HepG2 (cell line): ENCODE results near the gene LIFR. TPM values are rescaled to one million over a fixed set of nuclear protein-coding genes. Genes with fewer than 3 reads are reported as not detected.

Source experiments
- NFKB2 ChIP-seq: sonication (generic); formaldehyde crosslinking; IDR thresholded peaks from 2 replicates; pipeline ENCODE4 v1.4.0; 2020; ENCODE audit warnings: missing genetic modification reagents, borderline replicate concordance
- SMAD3 ChIP-seq: sonication (generic); formaldehyde crosslinking; IDR thresholded peaks from 2 replicates; pipeline ENCODE4 v1.4.0; 2020; ENCODE audit warnings: missing genetic modification reagents
- SP140L ChIP-seq: sonication (generic); formaldehyde crosslinking; IDR thresholded peaks from 2 replicates; pipeline ENCODE4 v1.4.0; 2020; ENCODE audit warnings: missing genetic modification reagents, borderline replicate concordance
- ZBTB20 ChIP-seq: sonication (generic); formaldehyde crosslinking; IDR thresholded peaks from 2 replicates; pipeline ENCODE4 v1.8.1; 2023; ENCODE audit warnings: missing genetic modification reagents, low read depth, mild to moderate bottlenecking, borderline replicate concordance
- ZNF446 ChIP-seq: sonication (generic); formaldehyde crosslinking; IDR thresholded peaks from 2 replicates; pipeline ENCODE4 v1.5.0; 2020; ENCODE audit warnings: mild to moderate bottlenecking, missing genetic modification reagents
- ZNF562 ChIP-seq: sonication (generic); formaldehyde crosslinking; IDR thresholded peaks from 2 replicates; pipeline ENCODE4 v1.8.0; 2022; ENCODE audit warnings: missing genetic modification reagents, borderline replicate concordance
- ZNF709 ChIP-seq: sonication (generic); formaldehyde crosslinking; IDR thresholded peaks from 2 replicates; pipeline ENCODE4 v1.5.0; 2020; ENCODE audit warnings: mild to moderate bottlenecking, missing genetic modification reagents
- ZNF776 ChIP-seq: sonication (generic); formaldehyde crosslinking; IDR thresholded peaks from 2 replicates; pipeline ENCODE4 v1.4.0; 2020; ENCODE audit warnings: mild to moderate bottlenecking, missing genetic modification reagents
- polyA plus RNA-seq, 8 experiments: library from polyadenylated mRNA; depleted of rRNA in 3 of 8; stranded (reverse) in 7 of 8; unstranded in 1 of 8; fragments of >200 nt; fragmentation: Illumina TruSeq in 4 of 8; extraction: Trizol in 4 of 8; gene quantifications; 2 replicates each; pipeline versions ENCODE4 v1.2.1 to v1.2.3, GENCODE V29; 2011 to 2016; ENCODE audit warnings: low read depth in 4 of 8, missing spikeins in 1 of 8, mixed read lengths in 1 of 8; ENCODE audit not compliant: insufficient read depth in 1 of 8
- total RNA-seq, 5 experiments: library from RNA; depleted of rRNA; stranded (reverse); fragments of >200 nt; fragmentation: Illumina TruSeq; extraction: Trizol; gene quantifications; 2 replicates each; pipeline ENCODE4 v1.2.3, GENCODE V29; 2016; ENCODE audit warnings: low read depth in 1 of 5
- TF ChIP-seq, protein P1 (sequence below): sonication (generic); formaldehyde crosslinking; IDR thresholded peaks from 2 replicates; pipeline ENCODE4 v1.4.0; 2020; ENCODE audit warnings: missing genetic modification reagents
- TF ChIP-seq, protein P2 (sequence below): sonication (generic); formaldehyde crosslinking; IDR thresholded peaks from 2 replicates; pipeline ENCODE4; 2020; ENCODE audit warnings: missing genetic modification reagents, mild to moderate bottlenecking, borderline replicate concordance
- TF ChIP-seq, protein P3 (sequence below): sonication (generic); formaldehyde crosslinking; IDR thresholded peaks from 2 replicates; pipeline ENCODE4 v1.4.0; 2020; ENCODE audit warnings: mild to moderate bottlenecking, missing genetic modification reagents
- TF ChIP-seq, protein P4 (sequence below): sonication (generic); formaldehyde crosslinking; IDR thresholded peaks from 2 replicates; pipeline ENCODE4 v1.4.0; 2020; ENCODE audit warnings: mild to moderate bottlenecking, low read depth, missing genetic modification reagents
- TF ChIP-seq, protein P5 (sequence below): IDR thresholded peaks from 2 replicates; pipeline ENCODE4 v1.6.1; 2016; ENCODE audit warnings: low read depth
- TF ChIP-seq, protein P6 (sequence below): sonication (generic); formaldehyde crosslinking; IDR thresholded peaks from 2 replicates; pipeline ENCODE4 v1.8.0; 2022; ENCODE audit warnings: low read depth, missing genetic modification reagents

Gene LIFR
- total and polyA plus RNA-seq, 2 of the 13 experiments (the other 11 are each of a cell fraction or from before 2014, with no cell fraction given): 6.3 to 25.2 TPM

DNA sequence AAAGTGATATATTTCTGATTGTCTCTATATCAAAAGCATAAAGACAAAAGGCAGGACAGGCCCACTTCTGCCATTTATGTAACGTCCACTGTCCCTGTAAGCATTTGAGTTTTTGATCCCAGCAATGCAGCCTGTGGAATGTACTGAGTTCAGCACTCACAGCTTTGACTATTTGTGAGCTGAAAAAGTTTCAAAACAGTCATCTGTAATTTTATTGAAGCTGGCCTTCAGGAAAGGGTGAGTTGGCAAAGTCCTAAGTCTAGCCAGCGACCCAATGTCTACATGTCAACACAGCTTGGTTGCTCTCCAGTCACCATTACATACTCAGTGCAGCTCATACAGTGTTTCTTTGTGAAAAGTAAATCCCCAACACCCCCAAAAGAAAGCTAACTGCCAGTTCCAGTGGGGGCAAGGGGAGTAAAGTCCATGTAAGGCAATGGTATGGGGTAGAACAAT, 9.7 kb downstream of the LIFR start (continued):
- TF ChIP-seq ZNF562 (no peak), ZNF446 (CRISPR knock-in tag) (no peak), SP140L (CRISPR knock-in tag) (no peak), ZBTB20 (CRISPR knock-in tag) (peak; percentile 41; the same call in 1 of the 2 replicates), ZNF709 (CRISPR knock-in tag) (no peak), SMAD3 (CRISPR knock-in tag) (peak; percentile 57; the same call in 1 of the 2 replicates), ZNF776 (CRISPR knock-in tag) (no peak), NFKB2 (CRISPR knock-in tag) (no peak)
- TF ChIP-seq, protein P1, sequence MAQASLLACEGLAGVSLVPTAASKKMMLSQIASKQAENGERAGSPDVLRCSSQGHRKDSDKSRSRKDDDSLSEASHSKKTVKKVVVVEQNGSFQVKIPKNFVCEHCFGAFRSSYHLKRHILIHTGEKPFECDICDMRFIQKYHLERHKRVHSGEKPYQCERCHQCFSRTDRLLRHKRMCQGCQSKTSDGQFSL (CRISPR knock-in tag): no peak; the same call in 1 of the 2 replicates
- TF ChIP-seq, protein P2, sequence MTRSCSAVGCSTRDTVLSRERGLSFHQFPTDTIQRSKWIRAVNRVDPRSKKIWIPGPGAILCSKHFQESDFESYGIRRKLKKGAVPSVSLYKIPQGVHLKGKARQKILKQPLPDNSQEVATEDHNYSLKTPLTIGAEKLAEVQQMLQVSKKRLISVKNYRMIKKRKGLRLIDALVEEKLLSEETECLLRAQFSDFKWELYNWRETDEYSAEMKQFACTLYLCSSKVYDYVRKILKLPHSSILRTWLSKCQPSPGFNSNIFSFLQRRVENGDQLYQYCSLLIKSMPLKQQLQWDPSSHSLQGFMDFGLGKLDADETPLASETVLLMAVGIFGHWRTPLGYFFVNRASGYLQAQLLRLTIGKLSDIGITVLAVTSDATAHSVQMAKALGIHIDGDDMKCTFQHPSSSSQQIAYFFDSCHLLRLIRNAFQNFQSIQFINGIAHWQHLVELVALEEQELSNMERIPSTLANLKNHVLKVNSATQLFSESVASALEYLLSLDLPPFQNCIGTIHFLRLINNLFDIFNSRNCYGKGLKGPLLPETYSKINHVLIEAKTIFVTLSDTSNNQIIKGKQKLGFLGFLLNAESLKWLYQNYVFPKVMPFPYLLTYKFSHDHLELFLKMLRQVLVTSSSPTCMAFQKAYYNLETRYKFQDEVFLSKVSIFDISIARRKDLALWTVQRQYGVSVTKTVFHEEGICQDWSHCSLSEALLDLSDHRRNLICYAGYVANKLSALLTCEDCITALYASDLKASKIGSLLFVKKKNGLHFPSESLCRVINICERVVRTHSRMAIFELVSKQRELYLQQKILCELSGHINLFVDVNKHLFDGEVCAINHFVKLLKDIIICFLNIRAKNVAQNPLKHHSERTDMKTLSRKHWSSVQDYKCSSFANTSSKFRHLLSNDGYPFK (CRISPR knock-in tag): no peak
- TF ChIP-seq, protein P3, sequence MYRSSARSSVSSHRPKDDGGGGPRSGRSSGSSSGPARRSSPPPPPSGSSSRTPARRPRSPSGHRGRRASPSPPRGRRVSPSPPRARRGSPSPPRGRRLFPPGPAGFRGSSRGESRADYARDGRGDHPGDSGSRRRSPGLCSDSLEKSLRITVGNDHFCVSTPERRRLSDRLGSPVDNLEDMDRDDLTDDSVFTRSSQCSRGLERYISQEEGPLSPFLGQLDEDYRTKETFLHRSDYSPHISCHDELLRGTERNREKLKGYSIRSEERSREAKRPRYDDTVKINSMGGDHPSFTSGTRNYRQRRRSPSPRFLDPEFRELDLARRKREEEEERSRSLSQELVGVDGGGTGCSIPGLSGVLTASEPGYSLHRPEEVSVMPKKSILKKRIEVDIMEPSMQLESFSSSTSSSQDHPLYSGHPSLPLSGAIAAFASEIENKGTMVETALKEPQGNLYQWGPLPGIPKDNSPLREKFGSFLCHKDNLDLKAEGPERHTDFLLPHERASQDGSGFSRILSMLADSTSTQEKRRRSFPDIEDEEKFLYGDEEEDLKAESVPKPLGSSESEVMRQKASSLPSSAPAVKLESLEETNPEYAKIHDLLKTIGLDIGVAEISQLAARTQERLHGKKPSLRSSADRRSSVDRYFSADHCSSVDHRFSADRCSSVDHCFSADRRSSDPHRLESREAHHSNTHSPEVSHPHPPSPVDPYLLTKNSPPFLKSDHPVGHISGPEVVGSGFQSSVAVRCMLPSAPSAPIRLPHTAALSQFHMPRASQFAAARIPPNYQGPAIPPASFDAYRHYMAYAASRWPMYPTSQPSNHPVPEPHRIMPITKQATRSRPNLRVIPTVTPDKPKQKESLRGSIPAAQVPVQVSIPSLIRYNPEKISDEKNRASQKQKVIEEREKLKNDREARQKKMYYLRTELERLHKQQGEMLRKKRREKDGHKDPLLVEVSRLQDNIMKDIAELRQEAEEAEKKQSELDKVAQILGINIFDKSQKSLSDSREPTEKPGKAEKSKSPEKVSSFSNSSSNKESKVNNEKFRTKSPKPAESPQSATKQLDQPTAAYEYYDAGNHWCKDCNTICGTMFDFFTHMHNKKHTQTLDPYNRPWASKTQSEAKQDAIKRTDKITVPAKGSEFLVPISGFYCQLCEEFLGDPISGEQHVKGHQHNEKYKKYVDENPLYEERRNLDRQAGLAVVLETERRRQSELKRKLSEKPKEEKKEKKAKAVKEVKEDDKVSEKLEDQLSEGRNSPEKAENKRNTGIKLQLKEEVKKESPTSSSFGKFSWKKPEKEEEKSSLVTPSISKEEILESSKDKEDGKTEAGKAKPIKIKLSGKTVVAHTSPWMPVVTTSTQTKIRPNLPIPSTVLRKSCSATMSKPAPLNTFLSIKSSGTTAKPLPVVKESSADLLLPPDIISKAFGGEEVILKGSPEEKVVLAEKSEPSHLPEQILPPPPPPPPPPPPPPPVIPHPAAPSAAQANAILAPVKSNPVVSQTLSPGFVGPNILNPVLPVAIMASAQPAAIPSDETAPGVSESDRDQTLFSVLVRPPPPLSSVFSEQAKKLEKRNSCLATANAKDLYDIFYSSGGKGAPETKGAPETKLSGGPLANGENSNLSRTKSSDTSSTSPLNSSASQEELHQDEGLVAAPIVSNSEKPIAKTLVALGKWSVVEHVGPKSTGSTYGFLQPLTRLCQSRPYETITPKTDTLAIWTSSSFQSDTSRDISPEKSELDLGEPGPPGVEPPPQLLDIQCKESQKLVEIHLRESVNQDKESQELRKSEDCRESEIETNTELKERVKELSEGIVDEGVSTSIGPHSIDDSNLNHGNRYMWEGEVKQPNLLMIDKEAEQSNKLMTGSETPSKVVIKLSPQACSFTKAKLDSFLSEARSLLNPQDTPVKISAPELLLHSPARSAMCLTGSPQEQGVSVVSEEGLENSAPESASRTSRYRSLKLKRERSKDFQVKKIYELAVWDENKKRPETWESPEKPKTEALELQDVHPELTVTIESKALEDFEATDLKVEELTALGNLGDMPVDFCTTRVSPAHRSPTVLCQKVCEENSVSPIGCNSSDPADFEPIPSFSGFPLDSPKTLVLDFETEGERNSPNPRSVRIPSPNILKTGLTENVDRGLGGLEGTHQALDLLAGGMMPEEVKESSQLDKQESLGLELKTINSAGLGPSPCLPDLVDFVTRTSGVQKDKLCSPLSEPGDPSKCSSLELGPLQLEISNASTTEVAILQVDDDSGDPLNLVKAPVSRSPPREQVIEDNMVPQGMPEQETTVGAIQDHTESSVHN (CRISPR knock-in tag): no peak
- TF ChIP-seq, protein P4, sequence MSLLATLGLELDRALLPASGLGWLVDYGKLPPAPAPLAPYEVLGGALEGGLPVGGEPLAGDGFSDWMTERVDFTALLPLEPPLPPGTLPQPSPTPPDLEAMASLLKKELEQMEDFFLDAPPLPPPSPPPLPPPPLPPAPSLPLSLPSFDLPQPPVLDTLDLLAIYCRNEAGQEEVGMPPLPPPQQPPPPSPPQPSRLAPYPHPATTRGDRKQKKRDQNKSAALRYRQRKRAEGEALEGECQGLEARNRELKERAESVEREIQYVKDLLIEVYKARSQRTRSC (CRISPR knock-in tag): no peak
- TF ChIP-seq, protein P5, sequence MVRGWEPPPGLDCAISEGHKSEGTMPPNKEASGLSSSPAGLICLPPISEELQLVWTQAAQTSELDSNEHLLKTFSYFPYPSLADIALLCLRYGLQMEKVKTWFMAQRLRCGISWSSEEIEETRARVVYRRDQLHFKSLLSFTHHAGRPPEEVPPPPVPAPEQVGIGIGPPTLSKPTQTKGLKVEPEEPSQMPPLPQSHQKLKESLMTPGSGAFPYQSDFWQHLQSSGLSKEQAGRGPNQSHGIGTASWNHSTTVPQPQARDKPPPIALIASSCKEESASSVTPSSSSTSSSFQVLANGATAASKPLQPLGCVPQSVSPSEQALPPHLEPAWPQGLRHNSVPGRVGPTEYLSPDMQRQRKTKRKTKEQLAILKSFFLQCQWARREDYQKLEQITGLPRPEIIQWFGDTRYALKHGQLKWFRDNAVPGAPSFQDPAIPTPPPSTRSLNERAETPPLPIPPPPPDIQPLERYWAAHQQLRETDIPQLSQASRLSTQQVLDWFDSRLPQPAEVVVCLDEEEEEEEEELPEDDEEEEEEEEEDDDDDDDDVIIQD (CRISPR knock-in tag): peak; percentile 86; the same call in 1 of the 2 replicates
- TF ChIP-seq, protein P6, sequence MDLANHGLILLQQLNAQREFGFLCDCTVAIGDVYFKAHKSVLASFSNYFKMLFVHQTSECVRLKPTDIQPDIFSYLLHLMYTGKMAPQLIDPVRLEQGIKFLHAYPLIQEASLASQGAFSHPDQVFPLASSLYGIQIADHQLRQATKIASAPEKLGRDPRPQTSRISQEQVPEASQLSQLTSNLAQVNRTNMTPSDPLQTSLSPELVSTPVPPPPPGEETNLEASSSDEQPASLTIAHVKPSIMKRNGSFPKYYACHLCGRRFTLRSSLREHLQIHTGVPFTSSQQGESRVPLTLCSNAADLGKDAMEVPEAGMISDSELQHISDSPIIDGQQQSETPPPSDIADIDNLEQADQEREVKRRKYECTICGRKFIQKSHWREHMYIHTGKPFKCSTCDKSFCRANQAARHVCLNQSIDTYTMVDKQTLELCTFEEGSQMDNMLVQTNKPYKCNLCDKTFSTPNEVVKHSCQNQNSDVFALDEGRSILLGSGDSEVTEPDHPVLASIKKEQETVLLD: no peak
